Lung (tissue), 13 donors: ENCODE results near the gene RNASEH2A. TPM values are rescaled to one million over a fixed set of nuclear protein-coding genes. Genes with fewer than 3 reads are reported as not detected.

Source experiments
- ATAC-seq: fragments of 200-7000 bp; cut with Tn5 transposase; one replicate; pipeline ENCODE4 v1.9.1; 2020; ENCODE audit warnings: moderate number of reproducible peaks; ENCODE audit not compliant: insufficient read depth, low FRiP score
- DNase-seq, 3 donors: peaks; one replicate each; pipeline ENCODE4 v3.0.0-alpha.2; 2013 to 2017
- H3K27ac ChIP-seq, 2 donors: one replicate each; pipeline ENCODE4 v1.5.1; 2013; ENCODE audit warnings: mild to moderate bottlenecking in 2 of 2, moderate library complexity in 2 of 2, control low read depth in 1 of 2, inconsistent platforms in 1 of 2, low read depth in 1 of 2, low read length in 1 of 2
- H3K27me3 ChIP-seq, 3 donors: one replicate each; pipeline ENCODE4 v1.5.1; 2013; ENCODE audit warnings: low read length in 2 of 3; ENCODE audit not compliant: control insufficient read depth in 3 of 3, insufficient read depth in 3 of 3
- H3K36me3 ChIP-seq, 4 donors: one replicate each; pipeline ENCODE4 v1.5.1; 2013; ENCODE audit warnings: low read length in 4 of 4, mild to moderate bottlenecking in 1 of 4, moderate library complexity in 1 of 4; ENCODE audit not compliant: control insufficient read depth in 4 of 4, insufficient read depth in 4 of 4
- H3K4me1 ChIP-seq, 5 donors: one replicate each; pipeline ENCODE4 v1.5.1; 2013; ENCODE audit warnings: low read length in 5 of 5, mild to moderate bottlenecking in 2 of 5, moderate library complexity in 1 of 5; ENCODE audit not compliant: control insufficient read depth in 5 of 5, insufficient read depth in 5 of 5
- H3K4me3 ChIP-seq: one replicate; pipeline ENCODE4 v1.5.1; 2013; ENCODE audit warnings: mild to moderate bottlenecking, control low read depth, moderate library complexity
- H3K9ac ChIP-seq, 2 donors: one replicate each; pipeline ENCODE4 v1.5.1; 2013; ENCODE audit warnings: low read length in 2 of 2, control low read depth in 1 of 2; ENCODE audit not compliant: insufficient read depth in 1 of 2
- H3K9me3 ChIP-seq, 4 donors: one replicate each; pipeline ENCODE4 v1.5.1; 2013; ENCODE audit warnings: low read length in 3 of 4, mild to moderate bottlenecking in 1 of 4, moderate library complexity in 1 of 4; ENCODE audit not compliant: control insufficient read depth in 4 of 4, insufficient read depth in 3 of 4
- CTCF ChIP-seq: IDR thresholded peaks from 2 replicates; pipeline ENCODE4 v1.5.1; 2012; ENCODE audit warnings: mild to moderate bottlenecking; ENCODE audit errors: control extremely low read depth, extremely low read depth
- WGBS, 2 donors: extraction: QIAGEN DNeasy Blood & Tissue Kit; methylation state at CpG; one replicate each; pipeline ENCODE4 v1.1.7; 2013; 5-methylcytosine and 5-hydroxymethylcytosine counted together
- polyA plus RNA-seq, 2 donors: library from polyadenylated mRNA; stranded (reverse); fragments of 200-250 nt; gene quantifications; one replicate each; pipeline ENCODE4 v1.2.1, GENCODE V29; 2013
- small RNA-seq: library from RNA; depleted of rRNA; stranded (forward); fragments of <200 nt; gene quantifications from one replicate; pipeline ENCODE3, GENCODE V24; 2014; ENCODE audit warnings: low replicate concordance
- total RNA-seq, 2 donors: library from RNA; depleted of rRNA in 1 of 2; stranded (reverse); fragments of >200 nt in 1 of 2; gene quantifications; one replicate each; pipeline ENCODE4 v1.2.1, GENCODE V29; 2014 to 2021
- donor health status: control.
- donor health status: control.
- donor health status: Bipolar disorder and iron deficiency.
- donor health status: healthy.
- donor health status: DM: yes; HTN: yes; CAD: no.

The RNASEH2A gene
- total and polyA plus RNA-seq, 4 donors, result 7.3 to 16.1 (median 9.3) TPM

GRCh38 chr19:12856653-12857052 is 50.3 kb downstream of the RNASEH2A start:
- Histone ChIP-seq H3K27me3 (no peaks in the 10 kb centered on the region), H3K9ac (no peak overlapping the region), H3K27ac (no peak overlapping the region), H3K36me3 (no peaks in the 10 kb centered on the region), H3K4me3 (no peak overlapping the region), H3K9me3 (peaks cover 0 to 2% (median 0%) of the 10 kb centered on the region in 4 donors), H3K4me1 (no peaks in the 10 kb centered on the region)
- ATAC-seq (no peak), DNase-seq (no peak)
- TF ChIP-seq CTCF, result no peak
- 67 to 83% methylated on average over 1 of the region's 1 CpG for WGBS, 2 donors

GRCh38 chr19:12858041-12858928 is 51.9 kb downstream of the RNASEH2A start:
- peaks cover 0 to 2% (median 0%) of the 10 kb centered on the region in 4 donors for H3K9me3 ChIP-seq
- no peak for TF ChIP-seq CTCF
- 95% methylated on average over 35 of the region's 35 CpGs for WGBS, 2 donors
- H3K4me1 ChIP-seq, result no peaks in the 10 kb centered on the region
- H3K27ac ChIP-seq, result no peak overlapping the region
- H3K4me3 ChIP-seq, result no peak overlapping the region
- no peaks in the 10 kb centered on the region for H3K27me3 ChIP-seq
- no peaks in the 10 kb centered on the region for H3K36me3 ChIP-seq
- DNase-seq, result no peak
- ATAC-seq, result no peak
- no peak overlapping the region for H3K9ac ChIP-seq

GRCh38 chr19:12859546-12859945 is 53.2 kb downstream of the RNASEH2A start:
- no peak for ATAC-seq
- Histone ChIP-seq H3K27ac (no peak overlapping the region), H3K4me1 (no peaks in the 10 kb centered on the region), H3K9me3 (peaks cover 0 to 2% (median 0%) of the 10 kb centered on the region in 4 donors), H3K4me3 (no peak overlapping the region), H3K36me3 (no peaks in the 10 kb centered on the region), H3K9ac (no peak overlapping the region), H3K27me3 (no peaks in the 10 kb centered on the region)
- TF ChIP-seq CTCF, result no peak
- 56 to 62% methylated on average over 7 of the region's 7 CpGs for WGBS, 2 donors
- DNase-seq, result no peak

Small RNA genes lying within 50 kb of the gene (small RNA-seq; reads per million reads assigned to genes)
- gene MIR5684 (not detected), gene MIR6794 (not detected)

Other genes with a start within 250 kb of the RNASEH2A start
- gene ZNF490, start 195.8 kb upstream of the RNASEH2A start, total RNA-seq, result 10 to 100 TPM in 1 of 2 donors, 1 to 10 TPM in 1; 7.7 to 10.4 TPM
- under 1 TPM; 0.94 to 0.96 TPM for gene ZNF490, start 195.8 kb upstream of the RNASEH2A start, polyA plus RNA-seq
- gene ZNF791, start 195.7 kb upstream of the RNASEH2A start, total RNA-seq, result 10 to 100 TPM; 20.7 to 33.4 TPM
- 10 to 100 TPM in 1 of 2 donors, 1 to 10 TPM in 1; 5.5 to 10.1 TPM for gene ZNF791, start 195.7 kb upstream of the RNASEH2A start, polyA plus RNA-seq
- 100 to 1,000 TPM in 1 of 2 donors, 10 to 100 TPM in 1; 38.7 to 160 TPM for gene MAN2B1, start 139.8 kb upstream of the RNASEH2A start, total RNA-seq
- 100 to 1,000 TPM in 1 of 2 donors, 10 to 100 TPM in 1; 93.2 to 118 TPM for gene MAN2B1, start 139.8 kb upstream of the RNASEH2A start, polyA plus RNA-seq
- 10 to 100 TPM in 1 of 2 donors, 1 to 10 TPM in 1; 7.9 to 11.9 TPM for gene WDR83, start 139.8 kb upstream of the RNASEH2A start, total RNA-seq
- gene WDR83, start 139.8 kb upstream of the RNASEH2A start, polyA plus RNA-seq, result 10 to 100 TPM; 11.8 to 15.8 TPM
- gene DHPS, start 124.7 kb upstream of the RNASEH2A start, total RNA-seq, result 10 to 100 TPM; 65.0 to 78.8 TPM
- 10 to 100 TPM; 70.7 to 80.8 TPM for gene DHPS, start 124.7 kb upstream of the RNASEH2A start, polyA plus RNA-seq
- gene GNG14, start 118.6 kb upstream of the RNASEH2A start, total RNA-seq, result not detected
- not detected for gene GNG14, start 118.6 kb upstream of the RNASEH2A start, polyA plus RNA-seq
- 10 to 100 TPM; 10.7 to 17.1 TPM for gene FBXW9, start 110.0 kb upstream of the RNASEH2A start, total RNA-seq
- 10 to 100 TPM in 1 of 2 donors, 1 to 10 TPM in 1; 6.8 to 13.0 TPM for gene FBXW9, start 110.0 kb upstream of the RNASEH2A start, polyA plus RNA-seq
- 10 to 100 TPM; 54.7 to 63.0 TPM for gene TNPO2, start 82.7 kb upstream of the RNASEH2A start, total RNA-seq
- 10 to 100 TPM; 29.5 to 31.5 TPM for gene TNPO2, start 82.7 kb upstream of the RNASEH2A start, polyA plus RNA-seq
- gene TRIR, start 71.9 kb upstream of the RNASEH2A start, total RNA-seq, result 100 to 1,000 TPM in 1 of 2 donors, 10 to 100 TPM in 1; 77.2 to 144 TPM
- gene TRIR, start 71.9 kb upstream of the RNASEH2A start, polyA plus RNA-seq, result 100 to 1,000 TPM; 226 to 422 TPM
- gene GET3, start 69.1 kb upstream of the RNASEH2A start, total RNA-seq, result 10 to 100 TPM; 33.4 to 75.0 TPM
- gene GET3, start 69.1 kb upstream of the RNASEH2A start, polyA plus RNA-seq, result 100 to 1,000 TPM in 1 of 2 donors, 10 to 100 TPM in 1; 78.8 to 112 TPM
- gene BEST2, start 54.8 kb upstream of the RNASEH2A start, total RNA-seq, result not detected
- gene BEST2, start 54.8 kb upstream of the RNASEH2A start, polyA plus RNA-seq, result under 1 TPM in 1 of 2 donors, not detected in 1; 0.02 TPM
- gene HOOK2, start 31.0 kb upstream of the RNASEH2A start, total RNA-seq, result 10 to 100 TPM; 46.9 to 67.4 TPM
- gene HOOK2, start 31.0 kb upstream of the RNASEH2A start, polyA plus RNA-seq, result 10 to 100 TPM; 39.8 to 54.3 TPM
- 100 to 1,000 TPM; 121 to 205 TPM for gene JUNB, start 15.1 kb upstream of the RNASEH2A start, total RNA-seq
- 100 to 1,000 TPM; 111 to 689 TPM for gene JUNB, start 15.1 kb upstream of the RNASEH2A start, polyA plus RNA-seq
- 100 to 1,000 TPM; 166 to 196 TPM for gene PRDX2, start 4.8 kb upstream of the RNASEH2A start, total RNA-seq
- 100 to 1,000 TPM; 132 to 181 TPM for gene PRDX2, start 4.8 kb upstream of the RNASEH2A start, polyA plus RNA-seq
- 1 to 10 TPM; 1.8 to 2.2 TPM for gene THSD8, start 4.5 kb upstream of the RNASEH2A start, total RNA-seq
- gene THSD8, start 4.5 kb upstream of the RNASEH2A start, polyA plus RNA-seq, result 1 to 10 TPM in 1 of 2 donors, under 1 TPM in 1; 0.10 to 6.2 TPM
- gene RTBDN, start 28.0 kb downstream of the RNASEH2A start, total RNA-seq, result not detected
- gene RTBDN, start 28.0 kb downstream of the RNASEH2A start, polyA plus RNA-seq, result not detected
- under 1 TPM; 0.55 to 0.88 TPM for gene MAST1, start 31.9 kb downstream of the RNASEH2A start, total RNA-seq
- under 1 TPM; 0.08 to 0.26 TPM for gene MAST1, start 31.9 kb downstream of the RNASEH2A start, polyA plus RNA-seq
- 10 to 100 TPM; 31.2 to 68.0 TPM for gene DNASE2, start 74.9 kb downstream of the RNASEH2A start, total RNA-seq
- 10 to 100 TPM; 32.2 to 72.3 TPM for gene DNASE2, start 74.9 kb downstream of the RNASEH2A start, polyA plus RNA-seq
- gene KLF1, start 80.6 kb downstream of the RNASEH2A start, total RNA-seq, result 1 to 10 TPM in 1 of 2 donors, under 1 TPM in 1; 0.28 to 3.0 TPM
- gene KLF1, start 80.6 kb downstream of the RNASEH2A start, polyA plus RNA-seq, result under 1 TPM; 0.26 to 0.61 TPM
- gene GCDH, start 84.6 kb downstream of the RNASEH2A start, total RNA-seq, result 10 to 100 TPM; 24.0 to 31.3 TPM
- 10 to 100 TPM; 15.6 to 33.8 TPM for gene GCDH, start 84.6 kb downstream of the RNASEH2A start, polyA plus RNA-seq
- not detected for gene SYCE2, start 112.7 kb downstream of the RNASEH2A start, total RNA-seq
- under 1 TPM; 0.13 to 0.28 TPM for gene SYCE2, start 112.7 kb downstream of the RNASEH2A start, polyA plus RNA-seq
- gene FARSA, start 127.1 kb downstream of the RNASEH2A start, total RNA-seq, result 10 to 100 TPM; 27.8 to 65.7 TPM
- gene FARSA, start 127.1 kb downstream of the RNASEH2A start, polyA plus RNA-seq, result 10 to 100 TPM; 39.8 to 72.1 TPM
- gene CALR, start 132.0 kb downstream of the RNASEH2A start, total RNA-seq, result 1,000 to 10,000 TPM in 1 of 2 donors, 100 to 1,000 TPM in 1; 479 to 1,551 TPM
- gene CALR, start 132.0 kb downstream of the RNASEH2A start, polyA plus RNA-seq, result 1,000 to 10,000 TPM in 1 of 2 donors, 100 to 1,000 TPM in 1; 415 to 1,123 TPM
- gene RAD23A, start 139.3 kb downstream of the RNASEH2A start, total RNA-seq, result 100 to 1,000 TPM in 1 of 2 donors, 10 to 100 TPM in 1; 79.7 to 122 TPM
- 100 to 1,000 TPM; 112 to 186 TPM for gene RAD23A, start 139.3 kb downstream of the RNASEH2A start, polyA plus RNA-seq
- 10 to 100 TPM; 14.9 to 22.6 TPM for gene GADD45GIP1, start 150.6 kb downstream of the RNASEH2A start, total RNA-seq
- 10 to 100 TPM; 50.0 to 69.0 TPM for gene GADD45GIP1, start 150.6 kb downstream of the RNASEH2A start, polyA plus RNA-seq
- gene DAND5, start 163.0 kb downstream of the RNASEH2A start, total RNA-seq, result under 1 TPM; 0.20 to 0.25 TPM
- under 1 TPM; 0.01 to 0.14 TPM for gene DAND5, start 163.0 kb downstream of the RNASEH2A start, polyA plus RNA-seq
- gene NFIX, start 188.9 kb downstream of the RNASEH2A start, total RNA-seq, result 100 to 1,000 TPM; 129 to 190 TPM
- gene NFIX, start 188.9 kb downstream of the RNASEH2A start, polyA plus RNA-seq, result 10 to 100 TPM; 26.0 to 50.5 TPM